Gastrocnemius medialis (tissue), 4 donors: ENCODE measurements around the gene PLCD1. TPM values are rescaled to one million over a fixed set of nuclear protein-coding genes. Genes with fewer than 3 reads are reported as not detected.

ENCODE experiments used
- ATAC-seq, 2 donors: fragments of 150-250 bp; one replicate each; pipeline ENCODE4 v1.9.1; 2016
- DNase-seq, 2 donors: peaks; one replicate each; pipeline ENCODE4 v3.0.0-alpha.2; 2019
- H3K27ac ChIP-seq, 4 donors: fragments of 200-600 bp; sonication (generic); 1 replicate in 1 of 4; 2 replicates in 3 of 4; pipeline ENCODE4 v1.5.1; 2016 to 2018; ENCODE audit warnings: mild to moderate bottlenecking in 2 of 4, moderate library complexity in 1 of 4
- H3K27me3 ChIP-seq, 3 donors: fragments of 200-600 bp; sonication (generic) in 2 of 3; 1 replicate in 1 of 3; 2 replicates in 2 of 3; pipeline versions ENCODE4 v1.5.1 to v1.6.0; 2016 to 2019; ENCODE audit warnings: mild to moderate bottlenecking in 1 of 3, moderate library complexity in 1 of 3
- H3K36me3 ChIP-seq, 2 donors: fragments of 200-600 bp; sonication (generic) in 1 of 2; one replicate each; pipeline ENCODE4 v1.5.1; 2017 to 2018
- H3K4me1 ChIP-seq, 2 donors: fragments of 200-600 bp; sonication (generic) in 1 of 2; one replicate each; pipeline ENCODE4 v1.5.1; 2016 to 2017; ENCODE audit warnings: mild to moderate bottlenecking in 2 of 2
- H3K4me3 ChIP-seq, 4 donors: fragments of 200-600 bp; sonication (generic) in 3 of 4; 1 replicate in 1 of 4; 2 replicates in 3 of 4; pipeline ENCODE4 v1.5.1; 2016 to 2019; ENCODE audit warnings: mild to moderate bottlenecking in 2 of 4
- H3K9me3 ChIP-seq, 3 donors: fragments of 200-600 bp; sonication (generic) in 2 of 3; 1 replicate in 1 of 3; 2 replicates in 2 of 3; pipeline ENCODE4 v1.5.1; 2016 to 2019
- POLR2A ChIP-seq, 2 donors: fragments of 450-650 bp; IDR thresholded peaks; one replicate each; pipeline ENCODE4 v1.6.1; 2017; ENCODE audit warnings: antibody characterized with exemption in 2 of 2, mild to moderate bottlenecking in 2 of 2, moderate library complexity in 2 of 2
- in situ Hi-C, 4 donors: fragments of 200-750 bp; cut with MboI; loops; one replicate each; pipeline versions ENCODE4 v1.15.0 to v1.8.0; 2017; ENCODE audit warnings: low sequenced_read_pairs in 4 of 4
- intact Hi-C: fragments of 100-400 bp; cut with DNase I; formaldehyde crosslinking; loops from one replicate; pipeline ENCODE4 v1.15.1; 2023; ENCODE audit warnings: low total_unique reads
- total RNA-seq, 4 donors: library from RNA; depleted of rRNA; stranded (reverse); fragments of >200 nt; gene quantifications; one replicate each; pipeline versions ENCODE4 v1.1.0 to v1.2.3, GENCODE V29; 2016
- TF ChIP-seq, protein P1 (sequence below), 5 experiments: fragments of 450-650 bp in 3 of 5; fragments of 200-600 bp in 2 of 5; sonication (generic) in 2 of 5; IDR thresholded peaks in 4 of 5; conservative IDR thresholded peaks in 1 of 5; 1 replicate in 4 of 5; 2 replicates in 1 of 5; pipeline ENCODE4 v1.5.1; 2016 to 2019; ENCODE audit warnings: antibody characterized with exemption in 5 of 5, mild to moderate bottlenecking in 3 of 5, moderate library complexity in 3 of 5

Gene PLCD1
- total RNA-seq, 4 donors from 2014 or later: 2.4 to 6.2 (median 4.7) TPM

DNA sequence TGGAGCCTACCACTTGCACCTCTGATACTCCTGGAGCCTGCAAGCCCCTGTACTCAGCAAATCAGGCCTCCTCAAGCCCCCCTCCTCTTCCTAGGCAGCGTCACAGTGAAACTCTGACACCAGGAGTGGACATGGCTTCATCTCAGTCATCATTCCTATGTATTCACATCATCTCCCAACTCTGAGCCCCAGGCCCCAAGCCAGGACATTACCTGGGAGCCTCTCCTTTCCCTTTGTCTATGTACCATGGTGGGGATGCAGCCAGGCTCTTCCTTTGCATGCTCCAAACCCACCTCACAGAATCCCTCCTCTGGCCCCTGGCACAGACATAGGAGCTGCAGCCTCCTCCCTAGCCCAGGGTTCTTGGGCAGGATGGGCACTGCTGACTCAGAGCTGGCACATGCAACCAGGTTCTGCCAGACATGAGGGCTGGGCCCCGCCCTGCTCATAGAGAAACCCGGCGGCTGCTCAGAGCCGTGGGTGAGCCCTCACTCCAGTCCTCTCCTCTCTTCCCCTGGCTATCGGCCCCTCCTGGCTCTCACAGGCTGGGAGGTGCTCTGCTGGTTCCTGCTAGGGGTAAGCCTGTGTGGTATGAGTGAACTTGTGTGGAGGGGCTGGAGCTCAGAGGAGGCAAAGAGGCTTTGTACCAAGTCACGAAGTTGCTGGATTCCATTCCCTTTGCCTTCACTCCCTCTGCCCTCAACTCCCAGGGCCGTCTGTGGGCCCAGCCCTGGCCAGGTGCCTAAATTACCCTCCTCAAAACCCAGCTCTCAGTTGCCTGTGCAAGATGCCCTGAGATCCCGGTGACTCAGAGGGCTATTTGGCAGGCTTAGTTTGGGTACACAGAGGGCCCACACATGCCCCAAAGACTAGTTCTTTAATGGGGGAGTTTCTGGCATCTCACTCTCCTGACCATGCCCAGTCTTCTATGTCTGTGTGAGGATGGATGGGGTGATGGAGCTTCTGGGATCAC is 1.9 kb upstream of the PLCD1 start:
- DNase-seq (peak in 1 of 2 donors; percentile 33), ATAC-seq (peak in 1 of 2 donors; percentile 29)
- no peak overlapping the region for H3K4me3 ChIP-seq
- H3K27me3 ChIP-seq: peaks cover 0 to 15% (median 5%) of the 10 kb centered on the region in 3 donors
- H3K36me3 ChIP-seq: no peaks in the 10 kb centered on the region
- peaks cover 0 to 11% of the 10 kb centered on the region in 2 donors for H3K4me1 ChIP-seq
- no peak for TF ChIP-seq POLR2A (IDR thresholded peaks at IDR 0.05)
- TF ChIP-seq, protein P1, sequence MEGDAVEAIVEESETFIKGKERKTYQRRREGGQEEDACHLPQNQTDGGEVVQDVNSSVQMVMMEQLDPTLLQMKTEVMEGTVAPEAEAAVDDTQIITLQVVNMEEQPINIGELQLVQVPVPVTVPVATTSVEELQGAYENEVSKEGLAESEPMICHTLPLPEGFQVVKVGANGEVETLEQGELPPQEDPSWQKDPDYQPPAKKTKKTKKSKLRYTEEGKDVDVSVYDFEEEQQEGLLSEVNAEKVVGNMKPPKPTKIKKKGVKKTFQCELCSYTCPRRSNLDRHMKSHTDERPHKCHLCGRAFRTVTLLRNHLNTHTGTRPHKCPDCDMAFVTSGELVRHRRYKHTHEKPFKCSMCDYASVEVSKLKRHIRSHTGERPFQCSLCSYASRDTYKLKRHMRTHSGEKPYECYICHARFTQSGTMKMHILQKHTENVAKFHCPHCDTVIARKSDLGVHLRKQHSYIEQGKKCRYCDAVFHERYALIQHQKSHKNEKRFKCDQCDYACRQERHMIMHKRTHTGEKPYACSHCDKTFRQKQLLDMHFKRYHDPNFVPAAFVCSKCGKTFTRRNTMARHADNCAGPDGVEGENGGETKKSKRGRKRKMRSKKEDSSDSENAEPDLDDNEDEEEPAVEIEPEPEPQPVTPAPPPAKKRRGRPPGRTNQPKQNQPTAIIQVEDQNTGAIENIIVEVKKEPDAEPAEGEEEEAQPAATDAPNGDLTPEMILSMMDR (IDR thresholded peaks at IDR 0.05 in 4 of 5, conservative IDR thresholded peaks at IDR 0.05 in 1 of 5): no peak
- in situ Hi-C loops: no loop called here
- H3K27ac ChIP-seq: no peak overlapping the region
- intact Hi-C loops: no loop called here
- H3K9me3 ChIP-seq: no peaks in the 10 kb centered on the region

DNA sequence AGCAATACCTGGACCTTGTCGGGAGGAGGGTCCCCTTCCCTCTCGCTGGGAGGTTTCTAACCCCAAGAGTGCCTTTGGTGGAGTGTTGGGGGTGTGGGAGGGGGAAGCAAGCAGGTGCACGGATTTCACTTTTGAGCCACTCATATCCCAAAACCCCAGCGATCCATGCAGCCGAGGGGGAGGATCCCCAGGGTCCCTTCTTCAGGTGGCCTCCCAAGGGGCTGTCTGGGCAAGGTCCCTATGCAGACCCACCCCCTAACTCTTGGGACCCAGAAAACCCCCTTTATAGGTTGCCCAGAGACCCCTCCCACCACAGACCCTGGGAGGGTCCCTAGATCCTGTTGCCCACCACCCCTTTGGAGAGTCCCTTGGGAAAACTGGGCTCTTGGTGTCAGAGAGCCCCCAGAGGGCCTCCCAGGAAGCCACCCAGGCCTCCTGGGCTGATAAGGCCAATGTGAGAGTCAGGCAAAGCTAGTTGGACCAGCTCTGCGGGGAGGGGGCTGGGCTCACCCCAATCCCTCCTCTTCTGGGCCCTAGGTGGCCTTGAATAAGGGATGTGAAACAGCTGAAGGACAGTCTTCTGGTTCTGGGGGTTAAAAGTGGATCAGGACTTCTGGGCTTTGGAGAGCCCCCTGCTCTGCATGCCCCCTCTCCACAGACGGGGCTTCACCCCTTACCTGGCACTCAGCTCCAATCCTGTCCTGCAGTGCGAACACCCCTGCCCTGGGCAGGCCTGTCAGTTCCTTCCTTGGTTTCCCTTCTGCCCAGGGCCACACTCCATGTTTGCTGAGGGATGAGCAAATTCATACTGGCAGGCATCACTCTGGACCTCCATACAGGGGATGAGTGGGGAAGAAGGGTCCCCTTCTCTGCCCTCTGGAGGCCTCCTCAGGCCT is 932 bp upstream of the PLCD1 start:
- DNase-seq: no peak
- intact Hi-C loops (no loop called here), in situ Hi-C loops (no loop called here)
- Histone ChIP-seq H3K9me3 (no peaks in the 10 kb centered on the region), H3K4me1 (peaks cover 5 to 17% of the 10 kb centered on the region in 2 donors), H3K4me3 (peak overlapping the region; percentile 59 to 75 (median 64)), H3K27ac (peak overlapping the region; percentile 50 to 70 (median 68)), H3K27me3 (peaks cover 0 to 15% (median 5%) of the 10 kb centered on the region in 3 donors), H3K36me3 (no peaks in the 10 kb centered on the region)
- TF ChIP-seq POLR2A (IDR thresholded peaks at IDR 0.05): no peak
- TF ChIP-seq, protein P1 (IDR thresholded peaks at IDR 0.05 in 4 of 5, conservative IDR thresholded peaks at IDR 0.05 in 1 of 5): no peak
- no peak for ATAC-seq

DNA sequence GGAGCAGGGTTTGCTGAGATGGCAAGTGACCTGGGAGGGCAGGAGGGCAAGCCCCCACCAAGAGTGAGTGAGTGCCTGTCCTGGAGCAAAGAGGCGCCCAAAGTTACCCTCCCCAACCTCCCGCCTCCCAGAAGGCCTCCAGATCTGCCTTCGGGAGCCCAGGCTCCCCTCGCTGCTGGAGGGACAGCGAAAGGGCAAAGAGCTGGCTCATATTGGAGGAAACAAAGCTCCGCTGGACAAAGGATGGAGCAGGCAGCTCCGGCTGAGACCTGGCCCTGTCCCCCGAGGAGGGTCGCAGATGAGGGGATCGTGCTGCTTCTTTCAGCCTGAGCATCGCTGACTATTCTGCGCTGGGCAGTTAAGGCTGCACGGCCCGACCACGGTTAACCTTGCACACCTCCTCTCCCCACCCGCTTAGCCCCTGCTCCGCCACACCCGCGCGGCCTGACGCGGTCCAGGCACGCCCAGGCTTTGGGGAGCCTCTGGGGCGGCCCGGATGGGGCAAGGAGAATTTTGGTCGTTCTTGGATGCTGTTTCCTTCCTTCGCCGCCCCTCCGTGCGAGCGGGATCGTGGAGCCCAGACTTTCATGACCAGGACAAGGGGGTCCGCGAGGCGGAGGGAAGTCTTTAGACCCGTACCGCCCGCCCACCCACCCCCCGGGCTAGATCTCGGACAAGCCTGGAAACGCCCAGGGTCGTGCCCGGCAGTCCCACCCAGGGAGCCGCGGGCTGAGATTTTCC is 651 bp downstream of the PLCD1 start:
- ATAC-seq (no peak), DNase-seq (no peak)
- Histone ChIP-seq H3K36me3 (no peaks in the 10 kb centered on the region), H3K27me3 (peaks cover 0 to 15% (median 5%) of the 10 kb centered on the region in 3 donors), H3K4me3 (peak overlapping the region; percentile 59 to 75 (median 64)), H3K9me3 (no peaks in the 10 kb centered on the region), H3K4me1 (peaks cover 6 to 24% of the 10 kb centered on the region in 2 donors), H3K27ac (peak overlapping the region; percentile 37 to 70 (median 68))
- TF ChIP-seq, protein P1 (IDR thresholded peaks at IDR 0.05 in 4 of 5, conservative IDR thresholded peaks at IDR 0.05 in 1 of 5): no peak
- no peak for TF ChIP-seq POLR2A (IDR thresholded peaks at IDR 0.05)
- in situ Hi-C loops: no loop called here
- intact Hi-C loops: no loop called here
